Duodenal mucosa (tissue), 2 donors: ENCODE results near the gene POLE4.

Experiments
- H3K27ac ChIP-seq: one replicate; pipeline ENCODE4 v1.7.0; 2013; ENCODE audit warnings: low read depth, low read length
- H3K27me3 ChIP-seq, 2 donors: one replicate each; pipeline ENCODE4 v1.7.0; 2013; ENCODE audit warnings: low read length in 2 of 2, control low read depth in 1 of 2; ENCODE audit not compliant: insufficient read depth in 2 of 2, control insufficient read depth in 1 of 2
- H3K36me3 ChIP-seq, 2 donors: one replicate each; pipeline ENCODE4 v1.7.0; 2013; ENCODE audit warnings: low read length in 2 of 2, control low read depth in 1 of 2; ENCODE audit not compliant: insufficient read depth in 2 of 2, control insufficient read depth in 1 of 2
- H3K4me1 ChIP-seq, 2 donors: one replicate each; pipeline ENCODE4 v1.7.0; 2013; ENCODE audit warnings: low read length in 2 of 2, control low read depth in 1 of 2; ENCODE audit not compliant: insufficient read depth in 2 of 2, control insufficient read depth in 1 of 2
- H3K4me3 ChIP-seq, 2 donors: one replicate each; pipeline ENCODE4 v1.7.0; 2013; ENCODE audit warnings: low read length in 2 of 2, low read depth in 1 of 2
- H3K9ac ChIP-seq, 2 donors: one replicate each; pipeline ENCODE4 v1.7.0; 2013; ENCODE audit warnings: low read length in 2 of 2, low read depth in 1 of 2
- H3K9me3 ChIP-seq, 2 donors: one replicate each; pipeline ENCODE4 v1.7.0; 2013; ENCODE audit warnings: low read length in 2 of 2, control low read depth in 1 of 2; ENCODE audit not compliant: control insufficient read depth in 1 of 2

Gene POLE4

GRCh38 chr2:74985978-74986609, 27.7 kb downstream of the POLE4 start:
- no peak overlapping the region for H3K27ac ChIP-seq
- H3K36me3 ChIP-seq, result no peaks in the 10 kb centered on the region
- H3K9me3 ChIP-seq, result no peaks in the 10 kb centered on the region
- no peak overlapping the region for H3K9ac ChIP-seq
- no peak overlapping the region for H3K4me3 ChIP-seq
- no peaks in the 10 kb centered on the region for H3K27me3 ChIP-seq
- H3K4me1 ChIP-seq, result no peaks in the 10 kb centered on the region

- no peaks in the 10 kb centered on the region for H3K9me3 ChIP-seq
- H3K27ac ChIP-seq, result no peak overlapping the region
- no peaks in the 10 kb centered on the region for H3K4me1 ChIP-seq
- no peaks in the 10 kb centered on the region for H3K36me3 ChIP-seq
- no peak overlapping the region for H3K9ac ChIP-seq
- no peak overlapping the region for H3K4me3 ChIP-seq
- H3K27me3 ChIP-seq, result no peaks in the 10 kb centered on the region
Measured at GRCh38 chr2:74991977-74992376, 33.5 kb downstream of the POLE4 start.

GRCh38 chr2:74999468-74999867, 41.0 kb downstream of the POLE4 start:
- Histone ChIP-seq H3K9me3 (no peaks in the 10 kb centered on the region), H3K4me1 (no peaks in the 10 kb centered on the region), H3K36me3 (no peaks in the 10 kb centered on the region), H3K27ac (no peak overlapping the region), H3K9ac (no peak overlapping the region), H3K4me3 (no peak overlapping the region), H3K27me3 (no peaks in the 10 kb centered on the region)

- H3K4me3 ChIP-seq, result no peak overlapping the region
- no peak overlapping the region for H3K9ac ChIP-seq
- no peaks in the 10 kb centered on the region for H3K36me3 ChIP-seq
- H3K27me3 ChIP-seq, result no peaks in the 10 kb centered on the region
- no peaks in the 10 kb centered on the region for H3K4me1 ChIP-seq
- H3K27ac ChIP-seq, result no peak overlapping the region
- H3K9me3 ChIP-seq, result no peaks in the 10 kb centered on the region
Measured at GRCh38 chr2:75002007-75002406, 43.6 kb downstream of the POLE4 start.

GRCh38 chr2:75003276-75003675, 44.8 kb downstream of the POLE4 start:
- no peak overlapping the region for H3K4me3 ChIP-seq
- no peak overlapping the region for H3K9ac ChIP-seq
- no peak overlapping the region for H3K27ac ChIP-seq
- no peaks in the 10 kb centered on the region for H3K27me3 ChIP-seq
- H3K4me1 ChIP-seq, result no peaks in the 10 kb centered on the region
- no peaks in the 10 kb centered on the region for H3K9me3 ChIP-seq
- no peaks in the 10 kb centered on the region for H3K36me3 ChIP-seq

- Histone ChIP-seq H3K4me1 (no peaks in the 10 kb centered on the region), H3K27ac (no peak overlapping the region), H3K9me3 (no peaks in the 10 kb centered on the region), H3K27me3 (no peaks in the 10 kb centered on the region), H3K4me3 (no peak overlapping the region), H3K9ac (no peak overlapping the region), H3K36me3 (no peaks in the 10 kb centered on the region)
Measured at GRCh38 chr2:75003773-75004172, 45.3 kb downstream of the POLE4 start.

- H3K27me3 ChIP-seq, result no peaks in the 10 kb centered on the region
- H3K4me1 ChIP-seq, result no peaks in the 10 kb centered on the region
- H3K27ac ChIP-seq, result no peak overlapping the region
- H3K9ac ChIP-seq, result no peak overlapping the region
- H3K9me3 ChIP-seq, result no peaks in the 10 kb centered on the region
- H3K4me3 ChIP-seq, result no peak overlapping the region
- no peaks in the 10 kb centered on the region for H3K36me3 ChIP-seq
Measured at GRCh38 chr2:75006041-75006440, 47.6 kb downstream of the POLE4 start.

GRCh38 chr2:75007061-75007460, 48.6 kb downstream of the POLE4 start:
- Histone ChIP-seq H3K4me1 (no peaks in the 10 kb centered on the region), H3K4me3 (no peak overlapping the region), H3K9me3 (no peaks in the 10 kb centered on the region), H3K27ac (no peak overlapping the region), H3K36me3 (no peaks in the 10 kb centered on the region), H3K27me3 (no peaks in the 10 kb centered on the region), H3K9ac (no peak overlapping the region)

GRCh38 chr2:75007819-75008218, 49.4 kb downstream of the POLE4 start:
- no peaks in the 10 kb centered on the region for H3K9me3 ChIP-seq
- no peaks in the 10 kb centered on the region for H3K36me3 ChIP-seq
- no peaks in the 10 kb centered on the region for H3K4me1 ChIP-seq
- H3K27me3 ChIP-seq, result no peaks in the 10 kb centered on the region
- H3K27ac ChIP-seq, result no peak overlapping the region
- no peak overlapping the region for H3K4me3 ChIP-seq
- H3K9ac ChIP-seq, result no peak overlapping the region

- no peak overlapping the region for H3K4me3 ChIP-seq
- no peaks in the 10 kb centered on the region for H3K36me3 ChIP-seq
- no peak overlapping the region for H3K9ac ChIP-seq
- no peak overlapping the region for H3K27ac ChIP-seq
- no peaks in the 10 kb centered on the region for H3K27me3 ChIP-seq
- H3K9me3 ChIP-seq, result peaks cover 0 to 3% of the 10 kb centered on the region in 2 donors
- no peaks in the 10 kb centered on the region for H3K4me1 ChIP-seq
Measured at GRCh38 chr2:75010571-75010970, 52.1 kb downstream of the POLE4 start.

- H3K27ac ChIP-seq, result no peak overlapping the region
- H3K9me3 ChIP-seq, result peaks cover 0 to 3% of the 10 kb centered on the region in 2 donors
- H3K9ac ChIP-seq, result no peak overlapping the region
- H3K4me3 ChIP-seq, result no peak overlapping the region
- H3K36me3 ChIP-seq, result no peaks in the 10 kb centered on the region
- H3K27me3 ChIP-seq, result no peaks in the 10 kb centered on the region
- H3K4me1 ChIP-seq, result no peaks in the 10 kb centered on the region
Measured at GRCh38 chr2:75012080-75012479, 53.6 kb downstream of the POLE4 start.
